Measurements from ENCODE around the gene CCDC34.

CCDC34 gene

DNA sequence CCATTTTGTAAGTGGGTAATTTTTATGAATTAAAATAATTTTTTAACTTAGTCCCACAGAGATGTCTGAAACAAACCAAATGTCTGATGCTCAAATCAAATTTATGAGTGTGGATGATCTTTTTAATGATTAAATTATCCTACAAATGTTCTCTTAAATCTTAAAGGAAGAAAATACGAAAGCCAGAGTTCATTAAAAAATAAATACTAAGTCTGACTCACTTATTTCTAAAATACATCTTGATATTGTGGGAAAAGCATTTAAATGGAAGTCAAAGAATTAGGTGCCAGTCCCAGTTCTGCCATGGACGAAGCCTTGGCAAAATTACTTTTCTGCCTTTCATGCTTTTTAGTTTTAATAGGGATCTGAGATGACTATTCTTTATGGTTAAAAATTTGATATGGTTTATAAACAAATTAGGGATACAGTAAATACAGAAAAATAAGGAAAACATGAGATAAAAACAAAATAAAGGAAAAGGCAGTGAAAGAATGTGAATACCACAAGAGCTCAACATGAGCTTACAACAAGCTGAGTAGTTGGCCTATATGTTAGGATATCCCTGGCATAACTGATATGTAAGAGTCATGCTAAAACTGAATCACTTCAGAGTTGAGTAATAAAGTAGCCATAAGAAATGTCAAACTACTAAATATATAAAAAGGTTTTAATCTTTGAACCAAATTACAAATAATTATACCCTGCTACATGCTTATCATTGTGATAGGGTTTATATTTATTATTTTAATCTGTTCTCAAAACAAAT is 9.2 kb downstream of the CCDC34 start:
- Histone ChIP-seq H3K4me3 (ENCODE audit: low read depth, low read length) (no peak overlapping the region), H3K36me3 (replicated peaks) (no peaks in the 10 kb centered on the region), H3K27ac (no peak overlapping the region), H3K27me3 (replicated peaks) (no peaks in the 10 kb centered on the region)
- in situ Hi-C loops (cut with HindIII; ENCODE audit: low pct_ligation_motif_present, low sequenced_read_pairs), result no loop called here
- TF ChIP-seq, protein P1, sequence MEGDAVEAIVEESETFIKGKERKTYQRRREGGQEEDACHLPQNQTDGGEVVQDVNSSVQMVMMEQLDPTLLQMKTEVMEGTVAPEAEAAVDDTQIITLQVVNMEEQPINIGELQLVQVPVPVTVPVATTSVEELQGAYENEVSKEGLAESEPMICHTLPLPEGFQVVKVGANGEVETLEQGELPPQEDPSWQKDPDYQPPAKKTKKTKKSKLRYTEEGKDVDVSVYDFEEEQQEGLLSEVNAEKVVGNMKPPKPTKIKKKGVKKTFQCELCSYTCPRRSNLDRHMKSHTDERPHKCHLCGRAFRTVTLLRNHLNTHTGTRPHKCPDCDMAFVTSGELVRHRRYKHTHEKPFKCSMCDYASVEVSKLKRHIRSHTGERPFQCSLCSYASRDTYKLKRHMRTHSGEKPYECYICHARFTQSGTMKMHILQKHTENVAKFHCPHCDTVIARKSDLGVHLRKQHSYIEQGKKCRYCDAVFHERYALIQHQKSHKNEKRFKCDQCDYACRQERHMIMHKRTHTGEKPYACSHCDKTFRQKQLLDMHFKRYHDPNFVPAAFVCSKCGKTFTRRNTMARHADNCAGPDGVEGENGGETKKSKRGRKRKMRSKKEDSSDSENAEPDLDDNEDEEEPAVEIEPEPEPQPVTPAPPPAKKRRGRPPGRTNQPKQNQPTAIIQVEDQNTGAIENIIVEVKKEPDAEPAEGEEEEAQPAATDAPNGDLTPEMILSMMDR (IDR thresholded peaks at IDR 0.05; ENCODE audit: low read depth, low read length, missing control alignments), result no peak
- DNase-seq, result no peak

DNA sequence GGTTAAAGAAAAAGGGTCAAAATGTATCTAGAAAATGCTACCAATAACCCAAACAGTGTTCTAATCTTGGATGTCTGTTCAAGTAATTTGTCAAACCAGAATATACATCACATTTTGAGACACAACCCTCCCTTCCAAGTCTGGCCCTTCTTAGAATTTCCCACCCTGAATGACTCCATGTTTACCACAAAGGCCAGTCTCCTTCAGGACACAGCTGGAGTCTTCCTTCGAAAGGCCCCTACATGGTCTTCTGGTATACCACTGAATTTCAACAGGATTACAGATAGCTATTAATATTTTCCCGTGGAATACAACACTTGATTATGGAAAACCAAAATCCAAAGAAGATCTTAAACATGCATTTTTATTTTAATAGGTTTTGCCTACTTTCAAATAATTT is 10.2 kb downstream of the CCDC34 start:
- Histone ChIP-seq H3K4me3 (ENCODE audit: low read depth, low read length) (no peak overlapping the region), H3K27me3 (replicated peaks) (no peaks in the 10 kb centered on the region), H3K36me3 (replicated peaks) (no peaks in the 10 kb centered on the region), H3K27ac (no peak overlapping the region)
- TF ChIP-seq, protein P1 (IDR thresholded peaks at IDR 0.05; ENCODE audit: low read depth, low read length, missing control alignments), result no peak
- DNase-seq, result no peak
- in situ Hi-C loops (cut with HindIII; ENCODE audit: low pct_ligation_motif_present, low sequenced_read_pairs), result no loop called here

DNA sequence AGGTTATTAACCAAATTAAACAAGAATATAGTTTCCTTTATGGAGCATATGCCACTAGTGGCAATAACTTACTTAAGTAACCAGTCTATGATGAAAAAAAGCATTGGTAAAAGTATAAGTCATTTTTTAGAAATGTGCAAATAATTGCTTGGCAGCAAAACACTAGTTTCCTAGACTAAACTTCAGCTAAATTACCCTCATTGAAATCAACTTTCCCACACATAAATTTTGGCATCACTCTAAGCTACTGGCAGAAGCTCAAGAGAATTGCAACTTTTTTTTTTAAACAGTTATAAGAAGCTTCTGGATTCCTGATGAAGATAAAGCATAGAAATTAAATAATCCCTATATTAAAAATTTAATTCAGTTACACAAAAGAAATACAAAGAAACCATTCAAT is 12.5 kb downstream of the CCDC34 start:
- no peak overlapping the region for H3K27ac ChIP-seq
- TF ChIP-seq, protein P1 (IDR thresholded peaks at IDR 0.05; ENCODE audit: low read depth, low read length, missing control alignments), result no peak
- H3K4me3 ChIP-seq (ENCODE audit: low read depth, low read length), result no peak overlapping the region
- DNase-seq, result no peak
- in situ Hi-C loops (cut with HindIII; ENCODE audit: low pct_ligation_motif_present, low sequenced_read_pairs), result no loop called here
- H3K36me3 ChIP-seq (replicated peaks), result no peaks in the 10 kb centered on the region
- H3K27me3 ChIP-seq (replicated peaks), result no peaks in the 10 kb centered on the region

DNA sequence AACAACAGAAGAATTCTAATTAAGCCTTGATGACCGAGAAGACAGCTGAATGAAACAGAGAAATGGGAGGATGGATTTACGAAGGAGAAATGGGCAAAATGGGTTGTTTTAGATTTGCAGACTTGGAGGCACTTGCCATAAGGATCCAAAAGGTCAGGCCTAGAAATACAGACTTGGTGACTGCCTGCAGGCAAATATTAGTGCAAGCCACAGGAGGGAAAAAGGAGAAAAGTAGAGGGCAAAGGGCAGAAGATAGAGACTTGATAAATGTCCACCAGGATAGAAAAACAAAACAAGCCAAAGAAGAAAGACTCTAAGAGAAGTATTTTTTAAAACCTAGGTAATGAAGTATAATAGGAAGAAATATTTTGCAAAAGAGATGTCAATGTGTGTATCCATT is 13.1 kb downstream of the CCDC34 start:
- H3K4me3 ChIP-seq (ENCODE audit: low read depth, low read length), result no peak overlapping the region
- no peaks in the 10 kb centered on the region for H3K36me3 ChIP-seq (replicated peaks)
- H3K27me3 ChIP-seq (replicated peaks), result no peaks in the 10 kb centered on the region
- in situ Hi-C loops (cut with HindIII; ENCODE audit: low pct_ligation_motif_present, low sequenced_read_pairs), result no loop called here
- H3K27ac ChIP-seq, result no peak overlapping the region
- DNase-seq, result no peak
- TF ChIP-seq, protein P1 (IDR thresholded peaks at IDR 0.05; ENCODE audit: low read depth, low read length, missing control alignments), result no peak

DNA sequence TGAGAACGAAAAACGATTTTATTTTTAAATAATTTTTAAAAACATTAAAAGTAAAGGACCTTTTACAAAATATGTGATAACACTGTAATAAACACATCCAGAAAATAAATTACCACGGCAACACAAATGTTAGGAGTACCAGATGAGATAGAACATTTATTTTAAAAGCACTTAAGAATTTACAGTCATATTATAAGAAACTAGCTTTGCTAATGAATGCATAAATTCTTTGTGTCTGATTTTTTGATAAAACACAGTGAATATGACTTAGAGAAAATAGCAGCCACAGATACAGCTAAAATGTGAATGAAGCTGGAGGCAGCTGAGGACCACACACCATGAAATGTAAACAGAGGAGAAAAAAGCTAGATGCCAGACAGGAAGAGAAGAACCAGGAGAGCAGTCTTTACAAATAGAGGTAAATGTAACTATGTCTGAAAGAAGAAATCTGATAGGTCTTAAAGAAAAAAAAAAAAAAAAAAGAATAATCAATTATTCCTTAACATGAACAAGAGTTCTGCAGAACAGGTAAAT is 14.6 kb downstream of the CCDC34 start:
- no peak overlapping the region for H3K27ac ChIP-seq
- H3K27me3 ChIP-seq (replicated peaks), result no peaks in the 10 kb centered on the region
- in situ Hi-C loops (cut with HindIII; ENCODE audit: low pct_ligation_motif_present, low sequenced_read_pairs), result no loop called here
- no peaks in the 10 kb centered on the region for H3K36me3 ChIP-seq (replicated peaks)
- no peak for DNase-seq
- H3K4me3 ChIP-seq (ENCODE audit: low read depth, low read length), result no peak overlapping the region
- TF ChIP-seq, protein P1 (IDR thresholded peaks at IDR 0.05; ENCODE audit: low read depth, low read length, missing control alignments), result no peak

Data from brain microvascular endothelial cell (primary cell).